B cell (primary cell): ENCODE measurements around the gene NRN1. TPM values are rescaled to one million over a fixed set of nuclear protein-coding genes. Genes with fewer than 3 reads are reported as not detected.

Experiments used
- ATAC-seq: fragments of 200-7000 bp; cut with Tn5 transposase; one replicate; pipeline ENCODE4 v1.10.0; 2021; ENCODE audit warnings: low read depth, mild to moderate bottlenecking, moderate number of reproducible peaks, moderate library complexity
- CTCF ChIA-PET: fragments of 350-600 bp; sonication (Branson Sonifier 250); formaldehyde crosslinking; loops from one replicate; lab custom pipeline; 2021; ENCODE audit warnings: antibody characterized with exemption, inconsistent platforms; lab: Charles Lee
- POLR2A ChIA-PET: fragments of 350-600 bp; sonication (Branson Sonifier 250); formaldehyde crosslinking; loops from one replicate; lab custom pipeline; 2021; ENCODE audit warnings: antibody characterized with exemption; lab: Charles Lee
- DNase-seq: peaks from one replicate; pipeline ENCODE4 v3.0.0; 2013
- H2AFZ ChIP-seq: 2 replicates; pipeline ENCODE4 v1.6.1; 2012; ENCODE audit warnings: mild to moderate bottlenecking, low read depth, low read length; ENCODE audit not compliant: insufficient read depth, poor library complexity, severe bottlenecking
- H3K27ac ChIP-seq, 2 donors: 1 replicate in 1 of 2; 2 replicates in 1 of 2; pipeline ENCODE4 v1.5.1; 2012 to 2013; ENCODE audit warnings: low read length in 2 of 2, mild to moderate bottlenecking in 2 of 2, moderate library complexity in 1 of 2
- H3K27me3 ChIP-seq, 4 experiments: fragments of 200-600 bp in 1 of 4; sonication (generic) in 1 of 4; replicated peaks in 1 of 4; 1 replicate in 2 of 4; 2 replicates in 2 of 4; pipeline versions ENCODE4 v1.6.1 to v1.7.0; 2013 to 2016; ENCODE audit warnings: low read length in 3 of 4, mild to moderate bottlenecking in 2 of 4, mixed read lengths in 1 of 4, moderate library complexity in 1 of 4; ENCODE audit not compliant: insufficient read depth in 4 of 4, control insufficient read depth in 3 of 4; ENCODE audit errors: control extremely low read depth in 1 of 4
- H3K36me3 ChIP-seq, 2 experiments: replicated peaks in 1 of 2; 1 replicate in 1 of 2; 2 replicates in 1 of 2; pipeline versions ENCODE4 v1.6.1 to v1.7.1; 2013; ENCODE audit warnings: low read length in 1 of 2; ENCODE audit not compliant: insufficient read depth in 2 of 2, control insufficient read depth in 1 of 2; ENCODE audit errors: control extremely low read depth in 1 of 2, extremely low read depth in 1 of 2
- H3K4me1 ChIP-seq, 2 donors: fragments of 200-600 bp in 1 of 2; sonication (generic) in 1 of 2; 1 replicate in 1 of 2; 2 replicates in 1 of 2; pipeline versions ENCODE4 v1.5.1 to v1.6.1; 2013 to 2017; ENCODE audit warnings: low read length in 2 of 2; ENCODE audit not compliant: control insufficient read depth in 2 of 2, insufficient read depth in 2 of 2
- H3K4me2 ChIP-seq: replicated peaks from 2 replicates; pipeline ENCODE3; 2012; ENCODE audit warnings: mild to moderate bottlenecking, low read depth, low read length; ENCODE audit not compliant: poor library complexity, severe bottlenecking
- H3K4me3 ChIP-seq, 5 experiments: fragments of 200-600 bp in 1 of 5; sonication (generic) in 1 of 5; 1 replicate in 3 of 5; 2 replicates in 2 of 5; pipeline versions ENCODE4 v1.5.1 to v1.7.0; 2011 to 2016; ENCODE audit warnings: low read length in 4 of 5, mild to moderate bottlenecking in 4 of 5, low read depth in 2 of 5, control low read depth in 1 of 5, moderate library complexity in 1 of 5; ENCODE audit not compliant: insufficient read depth in 1 of 5; ENCODE audit errors: control extremely low read depth in 1 of 5, extremely low read depth in 1 of 5
- H3K79me2 ChIP-seq: fragments of 200-600 bp; sonication (generic); one replicate; pipeline ENCODE4 v1.6.0; 2016; ENCODE audit warnings: low read length; ENCODE audit not compliant: control insufficient read depth, insufficient read depth
- H3K9ac ChIP-seq: fragments of 200-600 bp; sonication (generic); 2 replicates; pipeline ENCODE4 v1.6.1; 2017; ENCODE audit warnings: mild to moderate bottlenecking, low read length, moderate library complexity
- H3K9me3 ChIP-seq, 3 donors: one replicate each; pipeline versions ENCODE4 v1.6.1 to v1.7.1; 2013; ENCODE audit warnings: low read length in 2 of 3; ENCODE audit not compliant: control insufficient read depth in 2 of 3, insufficient read depth in 1 of 3; ENCODE audit errors: control extremely low read depth in 1 of 3
- H4K20me1 ChIP-seq: 2 replicates; pipeline ENCODE4 v1.6.0; 2012; ENCODE audit warnings: mild to moderate bottlenecking, low read length; ENCODE audit not compliant: insufficient read depth, control insufficient read depth, poor library complexity, severe bottlenecking
- H3K27ac Mint-ChIP-seq: one replicate; pipeline ENCODE4 v1.8.0; 2021; ENCODE audit warnings: mixed read lengths
- H3K27me3 Mint-ChIP-seq: one replicate; pipeline ENCODE4 v1.8.0; 2021; ENCODE audit warnings: mixed read lengths
- H3K4me1 Mint-ChIP-seq: one replicate; pipeline ENCODE4 v1.8.0; 2021; ENCODE audit warnings: mixed read lengths
- H3K4me3 Mint-ChIP-seq: one replicate; pipeline ENCODE4 v1.8.0; 2021; ENCODE audit warnings: mixed read lengths
- H3K9me3 Mint-ChIP-seq: one replicate; pipeline ENCODE4 v1.8.0; 2022; ENCODE audit warnings: mixed read lengths; ENCODE audit not compliant: insufficient read depth
- EZH2 ChIP-seq: IDR thresholded peaks from 2 replicates; pipeline ENCODE4 v1.6.1; 2012; ENCODE audit warnings: borderline replicate concordance, low read depth, mild to moderate bottlenecking, moderate library complexity, low read length; ENCODE audit not compliant: insufficient read depth, poor library complexity, severe bottlenecking
- WGBS: methylation state at CpG from one replicate; pipeline ENCODE4 v1.1.5; 2013; ENCODE audit warnings: missing lambda C conversion rate; ENCODE audit not compliant: insufficient coverage; 5-methylcytosine and 5-hydroxymethylcytosine counted together
- intact Hi-C: fragments of 100-400 bp; cut with micrococcal nuclease; formaldehyde crosslinking; loops from one replicate; pipeline ENCODE4 v1.10.0; 2022
- polyA minus RNA-seq: library from RNA; depleted of rRNA, polyadenylated mRNA; stranded (reverse); fragments of >200 nt; gene quantifications from 2 replicates; pipeline ENCODE4 v1.2.3, GENCODE V29; 2012
- polyA plus RNA-seq: library from polyadenylated mRNA; depleted of rRNA; stranded (reverse); fragments of >200 nt; gene quantifications from 2 replicates; pipeline ENCODE4 v1.2.3, GENCODE V29; 2012
- total RNA-seq, 2 donors: library from RNA; stranded (reverse); fragments of 120-200 nt in 1 of 2; gene quantifications; 1 replicate in 1 of 2; 2 replicates in 1 of 2; pipeline versions ENCODE4 v1.2.3 to v1.2.4, GENCODE V29; 2013 to 2022
- TF ChIP-seq, protein P1 (sequence below): fragments of 200-600 bp; IDR thresholded peaks from one replicate; pipeline ENCODE4 v1.8.0; 2022; ENCODE audit warnings: antibody characterized with exemption, mild to moderate bottlenecking

Gene NRN1
- total RNA-seq = not detected in 2 replicates
- 0.56 TPM for total RNA-seq (2013)
- 0.40 and 0.51 TPM in 2 replicates for polyA plus RNA-seq
- polyA minus RNA-seq = 0.43 TPM in 2 replicates

DNA sequence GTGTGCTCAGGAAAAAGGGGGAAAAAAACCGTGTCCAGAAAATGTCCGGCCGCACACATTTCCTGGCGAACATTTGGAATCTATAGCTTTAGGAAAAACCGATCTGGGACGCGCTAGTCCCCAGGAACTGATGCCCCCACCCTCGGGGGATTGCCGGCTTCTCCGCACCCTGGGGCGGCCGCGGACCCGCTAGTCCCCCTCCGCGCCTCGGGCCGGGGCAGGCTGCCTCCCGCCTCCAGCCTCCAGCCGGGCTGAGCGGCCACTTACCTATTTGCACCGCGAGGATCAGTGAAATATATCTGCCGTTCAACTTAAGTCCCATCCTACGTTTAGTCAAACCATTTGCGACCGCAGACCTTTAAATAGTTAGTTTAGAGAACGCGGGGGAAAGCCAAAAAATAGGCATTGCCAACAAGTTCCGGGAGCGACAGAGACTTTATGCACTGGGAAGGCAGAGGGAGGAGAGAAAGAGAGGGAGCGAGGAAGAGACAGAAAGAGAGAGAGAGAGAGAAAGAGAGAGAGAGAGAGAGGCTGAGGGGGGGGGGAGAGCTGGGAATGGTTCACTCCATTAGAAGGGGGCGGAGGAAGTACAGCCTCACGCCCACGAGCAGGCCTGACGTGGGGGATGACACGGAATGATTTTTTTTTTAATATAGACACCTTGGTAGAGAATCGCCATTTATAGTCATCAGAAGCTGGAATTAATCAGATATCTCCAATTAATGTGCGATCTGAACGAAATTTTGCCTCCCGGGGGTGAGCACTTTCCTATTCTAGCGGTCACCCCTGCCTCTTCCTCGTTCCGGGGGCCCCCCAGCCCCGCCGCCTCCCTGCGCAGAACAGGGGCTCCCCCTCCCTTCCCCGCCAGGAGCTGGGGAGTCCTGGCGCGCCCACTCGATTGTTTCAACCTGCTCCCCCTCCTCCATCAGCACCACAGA lies at the start of gene NRN1:
Gene NRN1 (minus strand): TSS at position 498 of the 938 bp plus-strand sequence. CDS start 176 bp downstream, at position 322.
- peak within 1 kb of the TSS; percentile 75 for H3K4me3 Mint-ChIP-seq
- Histone ChIP-seq H4K20me1 (peaks cover 5% of the 10 kb centered on the region), H3K4me1 (peaks cover 63 to 73% of the 10 kb centered on the region in 2 donors), H3K9me3 (peaks cover 2 to 67% (median 41%) of the 10 kb centered on the region in 3 donors), H3K27ac (no peak within 1 kb of the TSS), H3K4me3 (peak within 1 kb of the TSS in 4 of 5 experiments; percentile 33 to 53 (median 42)), H3K9ac (peak within 1 kb of the TSS; percentile 58), H3K36me3 (no peaks in the 10 kb centered on the region), H2AFZ (peak within 1 kb of the TSS; percentile 45), H3K79me2 (no peaks in the 10 kb centered on the region), H3K4me2 (peak within 1 kb of the TSS; percentile 77), H3K27me3 (peaks cover 0 to 83% (median 80%) of the 10 kb centered on the region in 4 experiments)
- 10% methylated on average over 39 of the region's 51 CpGs for WGBS
- intact Hi-C loops = no loop called here
- peak within 1 kb of the TSS; percentile 62 for H3K27ac Mint-ChIP-seq
- CTCF ChIA-PET = no interaction called here
- H3K9me3 Mint-ChIP-seq = peaks cover 7% of the 10 kb centered on the region
- POLR2A ChIA-PET = no interaction called here
- peak; percentile 29 for DNase-seq
- H3K4me1 Mint-ChIP-seq = peaks cover 51% of the 10 kb centered on the region
- TF ChIP-seq, protein P1, sequence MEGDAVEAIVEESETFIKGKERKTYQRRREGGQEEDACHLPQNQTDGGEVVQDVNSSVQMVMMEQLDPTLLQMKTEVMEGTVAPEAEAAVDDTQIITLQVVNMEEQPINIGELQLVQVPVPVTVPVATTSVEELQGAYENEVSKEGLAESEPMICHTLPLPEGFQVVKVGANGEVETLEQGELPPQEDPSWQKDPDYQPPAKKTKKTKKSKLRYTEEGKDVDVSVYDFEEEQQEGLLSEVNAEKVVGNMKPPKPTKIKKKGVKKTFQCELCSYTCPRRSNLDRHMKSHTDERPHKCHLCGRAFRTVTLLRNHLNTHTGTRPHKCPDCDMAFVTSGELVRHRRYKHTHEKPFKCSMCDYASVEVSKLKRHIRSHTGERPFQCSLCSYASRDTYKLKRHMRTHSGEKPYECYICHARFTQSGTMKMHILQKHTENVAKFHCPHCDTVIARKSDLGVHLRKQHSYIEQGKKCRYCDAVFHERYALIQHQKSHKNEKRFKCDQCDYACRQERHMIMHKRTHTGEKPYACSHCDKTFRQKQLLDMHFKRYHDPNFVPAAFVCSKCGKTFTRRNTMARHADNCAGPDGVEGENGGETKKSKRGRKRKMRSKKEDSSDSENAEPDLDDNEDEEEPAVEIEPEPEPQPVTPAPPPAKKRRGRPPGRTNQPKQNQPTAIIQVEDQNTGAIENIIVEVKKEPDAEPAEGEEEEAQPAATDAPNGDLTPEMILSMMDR = no peak
- no peak for TF ChIP-seq EZH2
- ATAC-seq = no peak
- peaks cover 66% of the 10 kb centered on the region for H3K27me3 Mint-ChIP-seq

DNA sequence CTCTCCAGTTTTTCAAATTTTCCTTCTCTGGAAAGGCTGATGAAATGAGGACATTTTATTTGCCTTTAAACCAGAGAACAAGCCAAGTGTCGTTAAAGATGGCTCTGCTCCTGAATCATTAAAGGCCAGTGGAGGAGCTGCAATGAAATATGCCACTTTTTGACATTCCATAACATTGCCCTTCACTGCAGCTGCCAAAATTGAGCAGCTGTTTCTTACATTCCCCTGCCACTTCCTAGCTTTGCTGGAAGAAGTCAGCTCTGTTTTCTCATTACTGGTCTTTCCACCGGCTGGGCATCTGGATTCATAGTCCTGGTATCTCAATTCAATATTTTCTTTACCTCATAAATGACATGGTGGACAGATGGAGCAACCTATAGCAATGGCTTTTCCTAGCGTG lies 45.5 kb upstream of the NRN1 start:
- Histone ChIP-seq H3K4me3 (no peak overlapping the region), H3K4me2 (no peak overlapping the region), H3K27ac (no peak overlapping the region), H3K4me1 (no peaks in the 10 kb centered on the region), H4K20me1 (no peaks in the 10 kb centered on the region), H3K27me3 (peaks cover 0 to 43% (median 24%) of the 10 kb centered on the region in 4 experiments), H3K36me3 (no peaks in the 10 kb centered on the region), H3K9ac (no peak overlapping the region), H2AFZ (no peak overlapping the region), H3K9me3 (peaks cover 0 to 2% (median 0%) of the 10 kb centered on the region in 3 donors), H3K79me2 (no peaks in the 10 kb centered on the region)
- no peaks in the 10 kb centered on the region for H3K4me1 Mint-ChIP-seq
- DNase-seq (no peak), ATAC-seq (no peak)
- peaks cover 63% of the 10 kb centered on the region for H3K27me3 Mint-ChIP-seq
- no peaks in the 10 kb centered on the region for H3K9me3 Mint-ChIP-seq
- ChIA-PET POLR2A (no interaction called here), CTCF (no interaction called here)
- H3K27ac Mint-ChIP-seq = no peak overlapping the region
- TF ChIP-seq EZH2 = no peak
- TF ChIP-seq, protein P1 = no peak
- WGBS = 100% methylated on average over 1 of the region's 3 CpGs
- H3K4me3 Mint-ChIP-seq = no peak overlapping the region
- intact Hi-C loops = no loop called here
